ACC112 (cell line): Measurements from ENCODE around the gene LCT.
"Not testable (repeated sequence)": the region's sequence is repeated elsewhere in the genome, so short reads cannot be mapped to it uniquely, and the experiment has no call there.

Experiments used
- H2AFZ ChIP-seq: fragments of 200-600 bp; sonication (generic); one replicate; pipeline ENCODE4 v1.6.0; 2017; ENCODE audit warnings: antibody characterized with exemption, low read length; ENCODE audit not compliant: unreplicated experiment
- H3K27ac ChIP-seq: fragments of 200-600 bp; sonication (generic); 2 replicates; pipeline ENCODE4 v1.5.1; 2014; ENCODE audit warnings: low read depth, mild to moderate bottlenecking, antibody characterized with exemption, low read length, moderate library complexity
- H3K27me3 ChIP-seq: fragments of 200-600 bp; sonication (generic); 2 replicates; pipeline ENCODE4 v1.6.1; 2014; ENCODE audit warnings: mild to moderate bottlenecking, antibody characterized with exemption, low read length, moderate library complexity, mixed read lengths; ENCODE audit not compliant: insufficient read depth
- H3K36me3 ChIP-seq: fragments of 200-600 bp; sonication (generic); 2 replicates; pipeline ENCODE4 v1.6.1; 2016; ENCODE audit warnings: mild to moderate bottlenecking, antibody characterized with exemption, low read length, moderate library complexity, mixed read lengths; ENCODE audit not compliant: insufficient read depth
- H3K4me1 ChIP-seq: fragments of 200-600 bp; sonication (generic); one replicate; pipeline ENCODE4 v1.6.1; 2016; ENCODE audit warnings: low read length, mixed read lengths; ENCODE audit not compliant: insufficient read depth, unreplicated experiment, control insufficient read depth
- H3K4me3 ChIP-seq: fragments of 200-600 bp; sonication (generic); 2 replicates; pipeline ENCODE4 v1.5.1; 2014; ENCODE audit warnings: mild to moderate bottlenecking, low read depth, low read length
- H3K79me2 ChIP-seq: fragments of 200-600 bp; sonication (generic); one replicate; pipeline ENCODE4 v1.6.0; 2016; ENCODE audit warnings: low read length; ENCODE audit not compliant: control insufficient read depth, unreplicated experiment, insufficient read depth

LCT gene

DNA sequence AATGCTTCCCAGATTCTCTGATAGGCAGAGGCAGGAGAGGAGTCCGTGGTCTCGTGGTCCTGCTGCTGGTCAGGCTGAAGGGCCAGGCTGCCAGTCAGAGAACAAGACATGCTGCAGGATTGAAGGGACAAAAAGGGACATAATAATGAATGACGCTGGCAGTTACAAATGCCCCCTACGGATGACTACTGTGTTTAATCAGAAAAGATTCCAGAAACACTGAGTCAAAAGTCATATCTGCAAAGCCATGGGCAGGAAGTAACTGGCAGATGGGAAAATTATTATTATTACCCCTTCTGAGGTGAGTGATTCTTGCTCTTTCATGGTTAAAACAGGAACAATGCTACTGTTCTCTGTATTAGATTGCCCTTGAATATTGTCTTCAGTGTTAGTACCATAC, 19.0 kb downstream of the LCT start:
- Histone ChIP-seq H3K27ac (no peak overlapping the region), H2AFZ (no peak overlapping the region), H3K27me3 (peaks cover 7% of the 10 kb centered on the region; the same call in 1 of the 2 replicates), H3K4me3 (no peak overlapping the region), H3K4me1 (peaks cover 6% of the 10 kb centered on the region), H3K79me2 (no peaks in the 10 kb centered on the region), H3K36me3 (no peaks in the 10 kb centered on the region)

DNA sequence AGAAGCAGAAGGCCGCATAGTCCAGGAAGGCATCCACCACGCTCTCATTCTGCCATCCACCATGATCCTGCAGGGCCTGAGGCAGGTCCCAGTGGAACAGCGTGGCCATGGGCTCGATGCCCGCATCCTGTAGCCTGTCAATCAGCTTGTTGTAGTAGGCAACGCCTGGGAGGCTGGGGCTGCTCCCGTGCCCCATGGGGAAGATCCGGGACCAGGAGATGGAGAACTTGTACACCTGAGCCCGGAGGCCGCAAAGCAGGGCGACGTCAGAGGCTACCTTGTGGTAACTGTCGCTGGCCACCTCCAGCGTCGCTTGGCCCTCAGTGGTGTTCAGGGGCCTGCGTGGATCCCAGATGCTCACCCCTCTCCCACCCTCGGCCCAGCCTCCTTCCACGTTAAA, 19.5 kb downstream of the LCT start:
- Histone ChIP-seq H3K4me1 (peaks cover 6% of the 10 kb centered on the region), H3K27me3 (peaks cover 7% of the 10 kb centered on the region; the same call in 1 of the 2 replicates), H3K79me2 (no peaks in the 10 kb centered on the region), H2AFZ (no peak overlapping the region), H3K4me3 (no peak overlapping the region), H3K36me3 (no peaks in the 10 kb centered on the region), H3K27ac (no peak overlapping the region)

DNA sequence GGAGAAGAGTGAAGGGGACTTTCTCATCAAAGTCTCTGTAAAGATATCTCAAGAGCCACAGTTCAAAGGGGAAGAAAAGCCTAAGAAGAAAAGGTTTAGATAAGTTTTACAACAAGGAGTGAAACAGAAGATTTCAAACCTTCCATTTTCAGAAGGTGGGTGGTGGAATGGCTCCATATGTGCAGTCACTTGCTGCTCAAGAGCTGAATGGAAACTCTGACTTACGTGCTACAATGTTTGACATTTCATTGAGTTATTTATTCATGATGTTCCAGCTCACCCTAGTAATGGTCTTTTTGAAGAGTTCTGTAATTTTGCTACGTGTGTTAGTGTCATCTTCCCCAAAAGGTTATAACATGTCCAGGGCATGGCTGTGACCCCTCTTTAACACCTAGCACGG, 21.7 kb downstream of the LCT start:
- Histone ChIP-seq H3K27me3 (peaks cover 3% of the 10 kb centered on the region; the same call in 1 of the 2 replicates), H3K36me3 (no peaks in the 10 kb centered on the region), H2AFZ (no peak overlapping the region), H3K27ac (no peak overlapping the region), H3K4me3 (no peak overlapping the region), H3K79me2 (no peaks in the 10 kb centered on the region), H3K4me1 (peaks cover 5% of the 10 kb centered on the region)

DNA sequence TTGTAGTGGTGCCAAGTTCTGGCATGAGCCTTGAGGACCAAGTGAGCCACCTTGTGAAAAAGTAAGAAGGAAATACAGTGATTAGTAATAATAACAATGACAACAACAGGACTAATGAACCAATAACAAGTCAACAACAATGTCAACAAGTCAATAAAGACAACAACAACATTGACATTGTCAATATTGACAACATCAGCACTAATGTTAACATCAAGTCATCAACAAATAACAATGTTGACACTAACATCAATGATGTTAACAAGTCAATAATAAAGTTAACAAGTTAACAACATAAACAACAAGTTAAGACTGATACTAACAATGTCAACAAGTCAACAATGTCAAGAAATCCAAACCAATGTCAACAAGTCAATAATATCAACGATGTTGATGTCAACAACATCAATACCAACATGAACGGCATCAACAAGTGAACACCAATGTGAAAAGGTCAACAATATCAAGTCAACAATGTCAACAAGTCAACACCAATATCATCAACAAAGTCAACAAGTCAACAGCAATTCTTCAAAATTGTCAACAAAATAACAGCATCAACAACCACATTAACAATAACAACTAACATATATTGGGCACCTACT, 24.0 kb downstream of the LCT start:
- no peaks in the 10 kb centered on the region for H3K79me2 ChIP-seq
- H3K4me3 ChIP-seq = no peak overlapping the region

DNA sequence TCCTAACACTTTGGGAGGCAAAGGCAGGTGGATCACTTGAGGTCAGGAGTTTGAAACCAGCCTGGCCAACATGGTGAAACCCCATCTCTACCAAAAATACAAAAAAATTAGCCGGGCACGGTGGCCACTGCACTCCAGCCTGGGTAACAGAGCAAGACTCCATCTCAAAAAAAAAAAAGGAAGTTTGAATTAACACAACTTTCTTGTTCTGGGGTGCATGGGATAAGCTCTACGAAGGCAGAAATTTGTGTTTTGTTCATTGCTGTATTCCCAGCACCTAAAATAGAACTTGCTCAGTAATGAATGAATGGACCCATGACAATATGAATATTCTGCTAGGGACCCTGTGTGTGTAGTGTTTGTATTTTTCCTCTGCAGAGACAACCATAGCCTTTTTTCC, 29.1 kb downstream of the LCT start:
- not testable (repeated sequence) for H2AFZ ChIP-seq, H3K79me2 ChIP-seq, H3K36me3 ChIP-seq, H3K4me3 ChIP-seq, H3K4me1 ChIP-seq, H3K27me3 ChIP-seq, H3K27ac ChIP-seq

More for the DNA sequence above, 24.0 kb downstream of the LCT start:
- no peaks in the 10 kb centered on the region for H3K36me3 ChIP-seq
- peaks cover 3% of the 10 kb centered on the region; the same call in 1 of the 2 replicates for H3K27me3 ChIP-seq
- H3K27ac ChIP-seq = no peak overlapping the region
- H3K4me1 ChIP-seq = no peaks in the 10 kb centered on the region
- H2AFZ ChIP-seq = no peak overlapping the region

DNA sequence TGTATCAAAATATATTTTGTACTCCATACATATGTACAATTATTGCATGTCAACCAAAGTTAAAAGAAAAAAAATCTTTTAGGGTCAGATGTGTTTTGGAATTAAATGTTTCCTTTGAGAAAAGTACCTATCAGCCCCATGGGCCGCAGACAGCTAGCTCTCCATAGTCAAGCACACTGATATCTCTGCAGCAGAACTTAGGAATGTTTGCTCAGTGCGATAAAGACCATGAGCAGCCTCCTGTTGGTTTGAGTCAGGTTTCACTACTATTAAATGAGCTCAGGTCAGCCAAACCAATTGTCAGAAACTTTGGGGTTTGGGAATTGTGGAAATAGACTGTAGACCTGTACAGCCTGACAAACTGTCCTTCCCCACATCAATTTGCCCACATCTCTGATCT, 33.7 kb downstream of the LCT start:
- no peaks in the 10 kb centered on the region; the same call in 1 of the 2 replicates for H3K27me3 ChIP-seq
- no peaks in the 10 kb centered on the region for H3K36me3 ChIP-seq
- H3K79me2 ChIP-seq = no peaks in the 10 kb centered on the region
- H3K4me1 ChIP-seq = no peaks in the 10 kb centered on the region
- H3K27ac ChIP-seq = no peak overlapping the region
- H2AFZ ChIP-seq = no peak overlapping the region
- H3K4me3 ChIP-seq = no peak overlapping the region

DNA sequence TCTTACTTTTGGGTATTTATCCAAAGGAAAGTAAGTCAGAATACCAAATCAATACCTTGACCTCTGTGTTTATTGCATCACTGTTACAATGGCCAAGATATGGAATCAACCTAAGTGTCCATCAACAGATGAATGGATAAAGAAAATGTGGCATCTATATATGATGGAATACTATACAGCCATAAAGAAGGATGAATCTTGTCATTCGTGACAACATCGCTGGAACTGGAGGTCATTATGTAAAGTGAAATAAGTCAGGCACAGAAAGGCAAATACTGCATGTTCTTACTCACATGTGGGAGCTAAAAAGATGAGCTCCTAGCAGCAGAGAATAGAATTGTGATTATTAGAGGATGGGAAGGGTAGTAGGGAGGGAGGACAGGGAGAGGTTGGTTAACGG, 34.6 kb downstream of the LCT start:
- Histone ChIP-seq H3K4me3 (no peak overlapping the region), H3K36me3 (no peaks in the 10 kb centered on the region), H3K27me3 (no peaks in the 10 kb centered on the region), H3K4me1 (no peaks in the 10 kb centered on the region), H3K27ac (no peak overlapping the region), H3K79me2 (no peaks in the 10 kb centered on the region), H2AFZ (no peak overlapping the region)

DNA sequence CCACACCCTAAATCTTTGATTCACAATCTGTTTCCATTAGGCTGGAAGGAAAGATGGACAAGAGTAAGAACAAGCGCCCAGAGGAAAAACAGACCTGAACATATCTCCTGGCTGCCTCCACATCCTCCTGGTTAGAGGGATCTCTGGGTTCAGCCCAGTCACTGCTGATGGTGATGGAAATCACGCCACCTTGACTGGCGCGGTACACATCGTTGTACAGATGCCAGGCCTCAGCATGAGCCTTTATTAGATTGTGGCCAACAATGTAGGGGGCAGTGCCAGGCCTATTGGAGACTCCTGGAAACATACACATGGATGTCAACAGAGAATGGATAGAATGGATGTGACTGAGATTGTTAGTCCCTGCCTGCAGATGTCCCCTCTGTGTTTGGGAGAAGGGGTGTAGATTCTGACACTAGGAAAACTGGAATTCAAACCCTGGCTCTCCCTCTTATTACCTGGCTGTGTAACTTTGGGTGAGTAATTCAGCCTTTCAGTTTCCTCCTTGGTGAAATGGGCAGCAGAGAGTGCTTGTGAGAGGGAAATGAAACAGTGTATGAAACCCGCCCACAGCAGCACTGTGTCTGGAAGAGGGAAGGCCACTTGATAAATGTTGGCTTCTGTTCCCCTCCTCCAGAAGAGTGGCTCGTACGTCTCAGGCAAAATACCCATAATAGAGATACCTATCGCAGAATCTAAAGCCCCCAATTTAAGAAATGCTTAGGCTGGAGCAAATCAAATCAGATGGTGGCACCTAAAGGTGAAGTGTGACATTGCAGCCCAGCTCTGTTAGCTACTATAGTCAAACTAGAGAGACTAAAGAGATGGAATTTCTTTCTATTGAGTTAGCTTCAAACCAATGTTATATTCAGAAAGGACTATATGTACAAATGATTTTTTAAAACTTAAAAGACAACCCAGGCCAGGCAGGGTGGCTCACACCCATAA, 36.2 kb downstream of the LCT start:
- no peak overlapping the region for H3K4me3 ChIP-seq

DNA sequence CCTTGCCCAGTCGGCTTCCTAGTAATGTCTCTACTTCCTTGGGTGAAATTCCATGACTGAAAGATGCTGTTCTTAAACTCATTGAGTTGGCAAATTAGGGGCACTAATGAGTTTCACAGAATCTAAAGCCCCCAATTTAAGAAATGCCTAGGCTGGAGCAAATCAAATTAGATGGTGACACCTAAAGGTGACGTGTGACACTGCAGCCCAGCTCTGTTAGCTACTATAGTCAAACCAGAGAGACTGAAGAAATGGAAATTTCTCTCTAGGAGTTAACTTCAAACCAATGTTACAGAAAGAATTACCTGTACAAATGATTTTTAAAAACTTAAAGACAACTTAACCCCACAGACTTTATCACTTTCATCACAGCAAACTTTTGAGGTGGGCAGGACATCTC, 37.2 kb downstream of the LCT start:
- H3K27ac ChIP-seq = no peak overlapping the region
- no peaks in the 10 kb centered on the region for H3K79me2 ChIP-seq
- H3K27me3 ChIP-seq = no peaks in the 10 kb centered on the region
- H3K4me1 ChIP-seq = no peaks in the 10 kb centered on the region
- H2AFZ ChIP-seq = no peak overlapping the region
- no peak overlapping the region for H3K4me3 ChIP-seq
- no peaks in the 10 kb centered on the region for H3K36me3 ChIP-seq

More for the DNA sequence above, 36.2 kb downstream of the LCT start:
- H3K27me3 ChIP-seq = no peaks in the 10 kb centered on the region
- no peak overlapping the region for H3K27ac ChIP-seq
- no peaks in the 10 kb centered on the region for H3K4me1 ChIP-seq
- H3K79me2 ChIP-seq = no peaks in the 10 kb centered on the region
- no peaks in the 10 kb centered on the region for H3K36me3 ChIP-seq
- no peak overlapping the region for H2AFZ ChIP-seq

DNA sequence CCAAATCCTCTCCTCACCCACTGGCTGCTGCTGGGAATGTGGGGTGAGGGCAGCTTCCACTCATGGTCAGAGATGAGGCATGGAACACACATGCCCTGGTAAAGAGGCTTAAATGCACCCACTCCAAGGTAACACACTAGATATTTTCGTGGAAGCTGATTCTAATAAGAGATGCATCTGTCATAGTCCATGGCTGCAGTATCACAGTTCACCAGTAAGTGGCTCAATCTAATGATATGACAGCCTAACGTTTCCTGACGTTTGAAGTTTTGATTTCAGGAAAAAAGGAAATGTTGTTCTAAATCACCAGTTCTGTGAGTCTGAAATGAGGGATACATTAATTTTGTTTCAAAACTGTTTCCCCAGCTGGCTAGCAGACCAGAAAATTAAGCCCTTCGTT, 38.2 kb downstream of the LCT start:
- Histone ChIP-seq H3K79me2 (no peaks in the 10 kb centered on the region), H3K4me1 (no peaks in the 10 kb centered on the region), H3K4me3 (no peak overlapping the region), H3K36me3 (no peaks in the 10 kb centered on the region), H2AFZ (no peak overlapping the region), H3K27me3 (no peaks in the 10 kb centered on the region), H3K27ac (no peak overlapping the region)

DNA sequence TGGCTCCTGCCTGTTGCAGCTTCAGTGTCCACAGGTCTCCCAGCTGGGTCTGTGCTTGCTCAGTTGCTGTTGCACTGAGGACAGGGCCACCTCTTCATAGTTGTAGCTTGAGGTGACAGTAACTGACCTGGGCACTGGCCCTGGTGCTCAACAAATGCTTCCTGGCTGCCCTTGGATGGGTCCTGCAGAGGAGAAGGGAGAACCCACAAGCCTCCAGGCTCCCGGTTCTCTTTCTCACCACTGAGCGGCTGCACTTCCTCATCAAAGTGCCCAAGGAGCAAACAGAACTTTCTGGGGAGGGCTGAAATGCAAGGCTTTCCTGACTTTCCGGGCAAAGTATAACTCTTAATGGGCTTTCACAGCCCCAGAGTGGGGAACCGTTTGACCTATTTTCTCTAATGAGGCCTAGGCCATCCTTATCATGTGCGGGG, 38.7 kb downstream of the LCT start:
- Histone ChIP-seq H3K4me3 (no peak overlapping the region), H3K36me3 (no peaks in the 10 kb centered on the region), H3K79me2 (no peaks in the 10 kb centered on the region), H3K27ac (no peak overlapping the region), H3K4me1 (no peaks in the 10 kb centered on the region), H2AFZ (no peak overlapping the region), H3K27me3 (no peaks in the 10 kb centered on the region)
